SK-N-MC (cell line): Measurements from ENCODE around the gene PHLPP2.

ENCODE experiments used
- EZH2 ChIP-seq: fragments of 200-600 bp; sonication (generic); IDR thresholded peaks from one replicate; pipeline ENCODE4 v1.6.1; 2017; ENCODE audit warnings: antibody characterized with exemption
- FOXP2 ChIP-seq: optimal IDR thresholded peaks from 2 replicates; pipeline ENCODE3; 2011; ENCODE audit warnings: mild to moderate bottlenecking, moderate library complexity; ENCODE audit not compliant: insufficient read depth; ENCODE audit errors: extremely low read length, control extremely low read depth
- POLR2AphosphoS5 ChIP-seq: IDR thresholded peaks from 2 replicates; pipeline ENCODE4 v1.6.1; 2012; ENCODE audit warnings: mild to moderate bottlenecking, low read depth, low read length, borderline replicate concordance

GRCh38 chr16:71706046-71706445 lies 18.5 kb downstream of the PHLPP2 start:
- no peak for TF ChIP-seq POLR2AphosphoS5
- no peak for TF ChIP-seq EZH2
- no peak for TF ChIP-seq FOXP2
